ENCODE data around the gene CAPZB.

The CAPZB gene

DNA sequence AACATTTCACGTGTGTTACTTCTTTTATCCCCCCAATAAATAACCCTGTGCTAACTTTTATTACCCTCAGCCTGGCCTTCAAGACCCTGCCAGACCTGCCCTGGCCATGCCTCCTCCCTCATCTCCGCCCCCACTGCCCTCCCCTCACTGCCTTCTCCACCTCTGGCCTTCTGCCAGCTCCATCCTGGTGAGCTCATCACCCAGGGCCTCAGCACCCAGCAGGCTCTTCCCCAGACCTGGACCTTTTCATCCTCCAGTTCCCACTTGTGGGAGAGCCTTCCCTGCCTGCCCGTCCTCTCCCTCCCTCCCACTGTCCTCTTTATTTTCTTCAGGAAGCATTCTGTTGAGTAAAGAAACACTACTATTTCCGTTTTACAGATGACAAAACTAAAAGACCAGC is 101.2 kb downstream of the CAPZB start:
- no peaks in the 10 kb centered on the region for H3K9me2 ChIP-seq (replicated peaks; ENCODE audit: insufficient read depth, low read length)
- H3K4me3 ChIP-seq (ENCODE audit: low read length) = no peak overlapping the region
- DNase-seq = no peak
- no peaks in the 10 kb centered on the region; the same call in none of the 2 replicates for H3K36me3 ChIP-seq (replicated peaks; ENCODE audit: insufficient read depth, low read length)
- H3K9me3 ChIP-seq (replicated peaks; ENCODE audit: insufficient read depth, low read length) = no peaks in the 10 kb centered on the region
- H3K4me2 ChIP-seq (ENCODE audit: low read depth, low read length) = no peak overlapping the region
- no peak for TF ChIP-seq EZH2 (optimal IDR thresholded peaks at IDR 0.05; ENCODE audit: low read depth, low read length)
- TF ChIP-seq EZH2phosphoT487 (IDR thresholded peaks at IDR 0.05; ENCODE audit: low read length) = no peak
- TF ChIP-seq, protein P1, sequence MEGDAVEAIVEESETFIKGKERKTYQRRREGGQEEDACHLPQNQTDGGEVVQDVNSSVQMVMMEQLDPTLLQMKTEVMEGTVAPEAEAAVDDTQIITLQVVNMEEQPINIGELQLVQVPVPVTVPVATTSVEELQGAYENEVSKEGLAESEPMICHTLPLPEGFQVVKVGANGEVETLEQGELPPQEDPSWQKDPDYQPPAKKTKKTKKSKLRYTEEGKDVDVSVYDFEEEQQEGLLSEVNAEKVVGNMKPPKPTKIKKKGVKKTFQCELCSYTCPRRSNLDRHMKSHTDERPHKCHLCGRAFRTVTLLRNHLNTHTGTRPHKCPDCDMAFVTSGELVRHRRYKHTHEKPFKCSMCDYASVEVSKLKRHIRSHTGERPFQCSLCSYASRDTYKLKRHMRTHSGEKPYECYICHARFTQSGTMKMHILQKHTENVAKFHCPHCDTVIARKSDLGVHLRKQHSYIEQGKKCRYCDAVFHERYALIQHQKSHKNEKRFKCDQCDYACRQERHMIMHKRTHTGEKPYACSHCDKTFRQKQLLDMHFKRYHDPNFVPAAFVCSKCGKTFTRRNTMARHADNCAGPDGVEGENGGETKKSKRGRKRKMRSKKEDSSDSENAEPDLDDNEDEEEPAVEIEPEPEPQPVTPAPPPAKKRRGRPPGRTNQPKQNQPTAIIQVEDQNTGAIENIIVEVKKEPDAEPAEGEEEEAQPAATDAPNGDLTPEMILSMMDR (IDR thresholded peaks at IDR 0.05; ENCODE audit: low read length) = no peak
- H3K27ac ChIP-seq (ENCODE audit: low read length) = no peak overlapping the region
- H4K20me1 ChIP-seq (ENCODE audit: insufficient read depth, low read length) = no peaks in the 10 kb centered on the region
- peaks cover 25% of the 10 kb centered on the region for H3K79me2 ChIP-seq (ENCODE audit: low read length)
- no peaks in the 10 kb centered on the region for H3K27me3 ChIP-seq (replicated peaks; ENCODE audit: insufficient read depth, low read length)
- no peaks in the 10 kb centered on the region for H3K4me1 ChIP-seq (ENCODE audit: low read length)
- no peaks in the 10 kb centered on the region for H3F3A ChIP-seq (ENCODE audit: insufficient read depth, low read length)
- no peak overlapping the region for H3K9ac ChIP-seq (ENCODE audit: low read length)
- no peak overlapping the region for H2AFZ ChIP-seq (ENCODE audit: low read length)

DNA sequence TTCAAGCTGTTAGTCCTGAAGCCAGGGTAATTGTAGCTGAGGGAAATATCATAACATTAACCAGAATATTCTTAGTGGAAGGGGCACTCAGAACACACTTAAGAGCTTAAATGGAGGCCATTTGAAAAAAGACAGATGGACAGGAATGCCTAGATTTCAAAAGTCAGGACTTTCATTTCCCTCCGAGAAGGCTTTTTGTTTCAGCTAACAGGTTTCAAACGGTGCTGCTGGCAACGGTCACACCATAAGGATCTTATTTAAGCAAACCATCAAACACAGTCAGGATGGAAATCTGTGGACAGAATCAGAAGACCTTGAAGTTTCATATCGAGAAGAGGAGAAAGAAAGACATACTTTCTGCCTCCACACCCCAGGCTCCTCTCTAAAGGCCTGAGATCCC is 103.1 kb downstream of the CAPZB start:
- no peak overlapping the region for H3K4me2 ChIP-seq (ENCODE audit: low read depth, low read length)
- no peak overlapping the region for H3K9ac ChIP-seq (ENCODE audit: low read length)
- no peak overlapping the region for H3K27ac ChIP-seq (ENCODE audit: low read length)
- no peaks in the 10 kb centered on the region for H3F3A ChIP-seq (ENCODE audit: insufficient read depth, low read length)
- no peaks in the 10 kb centered on the region for H3K9me3 ChIP-seq (replicated peaks; ENCODE audit: insufficient read depth, low read length)
- TF ChIP-seq, protein P1 (IDR thresholded peaks at IDR 0.05; ENCODE audit: low read length) = no peak
- TF ChIP-seq EZH2 (optimal IDR thresholded peaks at IDR 0.05; ENCODE audit: low read depth, low read length) = no peak
- TF ChIP-seq EZH2phosphoT487 (IDR thresholded peaks at IDR 0.05; ENCODE audit: low read length) = no peak
- H3K27me3 ChIP-seq (replicated peaks; ENCODE audit: insufficient read depth, low read length) = no peaks in the 10 kb centered on the region
- no peaks in the 10 kb centered on the region for H4K20me1 ChIP-seq (ENCODE audit: insufficient read depth, low read length)
- H3K4me3 ChIP-seq (ENCODE audit: low read length) = no peak overlapping the region
- H3K9me2 ChIP-seq (replicated peaks; ENCODE audit: insufficient read depth, low read length) = no peaks in the 10 kb centered on the region
- no peak for DNase-seq
- H3K4me1 ChIP-seq (ENCODE audit: low read length) = no peaks in the 10 kb centered on the region
- H2AFZ ChIP-seq (ENCODE audit: low read length) = no peak overlapping the region
- H3K79me2 ChIP-seq (ENCODE audit: low read length) = peaks cover 7% of the 10 kb centered on the region; the same call in 1 of the 2 replicates
- peaks cover 3% of the 10 kb centered on the region for H3K36me3 ChIP-seq (replicated peaks; ENCODE audit: insufficient read depth, low read length)

DNA sequence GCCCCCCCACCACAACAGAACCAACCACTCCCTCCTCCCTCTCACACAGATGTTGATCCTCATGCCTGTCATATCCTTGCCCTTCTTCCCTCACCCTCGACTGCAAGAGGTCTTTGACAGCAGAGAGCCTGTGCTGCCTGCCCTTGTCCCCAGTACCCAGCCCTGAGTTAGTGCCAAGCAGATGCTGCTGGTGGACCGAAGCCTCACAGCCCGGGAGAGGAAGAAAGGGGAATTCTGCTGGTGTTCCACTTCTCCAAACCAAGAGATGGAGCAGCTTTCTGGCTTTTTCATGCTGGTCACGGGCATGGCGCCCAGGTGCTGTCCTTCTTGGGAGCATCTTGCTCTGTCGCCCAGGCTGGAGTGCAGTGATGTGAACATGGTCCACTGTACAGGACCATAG is 104.1 kb downstream of the CAPZB start:
- Histone ChIP-seq H3K79me2 (ENCODE audit: low read length) (peaks cover 6% of the 10 kb centered on the region; the same call in 1 of the 2 replicates), H3F3A (ENCODE audit: insufficient read depth, low read length) (no peaks in the 10 kb centered on the region), H4K20me1 (ENCODE audit: insufficient read depth, low read length) (no peaks in the 10 kb centered on the region), H3K4me2 (ENCODE audit: low read depth, low read length) (no peak overlapping the region), H3K9ac (ENCODE audit: low read length) (no peak overlapping the region), H2AFZ (ENCODE audit: low read length) (no peak overlapping the region), H3K4me1 (ENCODE audit: low read length) (no peaks in the 10 kb centered on the region), H3K9me3 (replicated peaks; ENCODE audit: insufficient read depth, low read length) (no peaks in the 10 kb centered on the region), H3K27me3 (replicated peaks; ENCODE audit: insufficient read depth, low read length) (no peaks in the 10 kb centered on the region), H3K4me3 (ENCODE audit: low read length) (no peak overlapping the region), H3K9me2 (replicated peaks; ENCODE audit: insufficient read depth, low read length) (no peaks in the 10 kb centered on the region), H3K27ac (ENCODE audit: low read length) (no peak overlapping the region), H3K36me3 (replicated peaks; ENCODE audit: insufficient read depth, low read length) (peaks cover 3% of the 10 kb centered on the region)
- TF ChIP-seq EZH2 (optimal IDR thresholded peaks at IDR 0.05; ENCODE audit: low read depth, low read length) = no peak
- TF ChIP-seq, protein P1 (IDR thresholded peaks at IDR 0.05; ENCODE audit: low read length) = no peak
- TF ChIP-seq EZH2phosphoT487 (IDR thresholded peaks at IDR 0.05; ENCODE audit: low read length) = no peak
- DNase-seq = no peak
